ENCODE results near the gene DCUN1D4. TPM values are rescaled to one million over a fixed set of nuclear protein-coding genes. Genes with fewer than 3 reads are reported as not detected.

DCUN1D4 gene
- total RNA-seq, 1 experiment from 2014 or later = 42.8 TPM

- no TSS peak for BruUV-seq (replicated peaks)
- no peak for TF ChIP-seq CTCF (IDR thresholded peaks at IDR 0.05; ENCODE audit: insufficient read depth in 1 of 2, low read depth in 1 of 2, low read length in 1 of 2, severe bottlenecking in 1 of 2, unreplicated experiment in 1 of 2)
- Histone ChIP-seq H3K4me1 (no peaks in the 10 kb centered on the region), H3K9me3 (no peaks in the 10 kb centered on the region), H3K36me3 (ENCODE audit: control insufficient read depth, insufficient read depth, low read length) (peaks cover 2% of the 10 kb centered on the region), H3K27me3 (replicated peaks; ENCODE audit: control insufficient read depth, insufficient read depth, low read length) (no peaks in the 10 kb centered on the region), H3K4me3 (ENCODE audit: low read depth, low read length) (no peak overlapping the region)
- Mint-ChIP-seq H3K27ac (ENCODE audit: unreplicated experiment) (no peak overlapping the region), H3K4me1 (ENCODE audit: low read depth, unreplicated experiment) (peaks cover 10% of the 10 kb centered on the region), H3K9me3 (ENCODE audit: unreplicated experiment) (no peaks in the 10 kb centered on the region), H3K27me3 (ENCODE audit: insufficient read depth, unreplicated experiment) (no peaks in the 10 kb centered on the region), H3K36me3 (ENCODE audit: insufficient read depth, unreplicated experiment) (peaks cover 25% of the 10 kb centered on the region), H3K4me3 (ENCODE audit: unreplicated experiment) (no peak overlapping the region)
- intact Hi-C loops (cut with micrococcal nuclease; ENCODE audit: unreplicated experiment) = no loop called here
- DNase-seq = no peak
- CTCF ChIA-PET = no interaction called here
- POLR2A ChIA-PET = no interaction called here
Observed at GRCh38 chr4:51870441-51871188, 27.7 kb downstream of the DCUN1D4 start.

DNA sequence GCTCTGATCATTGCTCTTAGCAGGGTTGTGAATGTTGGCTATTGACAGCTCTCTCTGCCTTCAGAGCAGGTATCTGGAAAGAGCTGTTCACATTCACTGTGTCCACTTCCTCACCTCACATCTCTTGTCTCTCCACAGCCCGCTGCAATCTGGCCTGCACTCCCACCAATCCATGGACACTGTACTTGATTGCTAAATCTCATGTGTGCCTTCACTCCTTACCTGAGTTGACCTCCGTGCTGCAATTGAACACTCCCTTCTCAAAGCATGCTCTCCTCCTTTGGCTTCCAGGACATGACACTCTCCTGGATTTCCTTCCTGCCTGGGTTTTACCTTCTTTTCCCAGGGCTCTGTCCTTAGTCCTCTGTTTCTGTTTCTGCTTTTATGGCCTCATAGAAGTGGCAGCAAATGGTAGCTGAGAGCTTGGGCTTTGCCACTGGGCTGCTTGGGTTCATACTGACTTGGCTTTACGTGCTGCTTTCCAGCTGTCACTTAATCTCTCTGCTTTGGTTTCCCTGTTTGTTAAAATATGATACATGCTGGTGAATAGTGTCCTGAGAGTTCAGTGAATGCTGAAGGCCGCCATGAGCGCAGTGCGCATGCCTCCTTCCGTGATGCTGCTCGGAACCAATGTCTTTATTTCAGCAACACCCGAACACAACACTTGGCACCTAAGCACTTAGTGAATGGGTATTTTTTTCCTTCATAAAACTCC lies 29.5 kb downstream of the DCUN1D4 start:
- BruUV-seq (replicated peaks) = no TSS peak
- H3K27me3 Mint-ChIP-seq (ENCODE audit: insufficient read depth, unreplicated experiment) = no peaks in the 10 kb centered on the region
- no peaks in the 10 kb centered on the region; the same call in 1 of the 2 replicates for H3K36me3 ChIP-seq (ENCODE audit: control insufficient read depth, insufficient read depth, low read length)
- no peaks in the 10 kb centered on the region for H3K9me3 Mint-ChIP-seq (ENCODE audit: unreplicated experiment)
- H3K4me3 ChIP-seq (ENCODE audit: low read depth, low read length) = no peak overlapping the region
- no peak for TF ChIP-seq CTCF (IDR thresholded peaks at IDR 0.05; ENCODE audit: insufficient read depth in 1 of 2, low read depth in 1 of 2, low read length in 1 of 2, severe bottlenecking in 1 of 2, unreplicated experiment in 1 of 2)
- peaks cover 20% of the 10 kb centered on the region for H3K36me3 Mint-ChIP-seq (ENCODE audit: insufficient read depth, unreplicated experiment)
- H3K4me3 Mint-ChIP-seq (ENCODE audit: unreplicated experiment) = no peak overlapping the region
- H3K27me3 ChIP-seq (replicated peaks; ENCODE audit: control insufficient read depth, insufficient read depth, low read length) = no peaks in the 10 kb centered on the region
- no peak for DNase-seq
- H3K9me3 ChIP-seq = no peaks in the 10 kb centered on the region
- CTCF ChIA-PET = no interaction called here
- POLR2A ChIA-PET = no interaction called here
- H3K4me1 ChIP-seq = peaks cover 5% of the 10 kb centered on the region; the same call in 1 of the 2 replicates
- no peak overlapping the region for H3K27ac Mint-ChIP-seq (ENCODE audit: unreplicated experiment)
- H3K4me1 Mint-ChIP-seq (ENCODE audit: low read depth, unreplicated experiment) = peaks cover 10% of the 10 kb centered on the region
- intact Hi-C loops (cut with micrococcal nuclease; ENCODE audit: unreplicated experiment) = loop anchor here (2.0 kb wide), 1 partner anchor 28 kb away; no protein-coding TSS in a partner anchor

DNA sequence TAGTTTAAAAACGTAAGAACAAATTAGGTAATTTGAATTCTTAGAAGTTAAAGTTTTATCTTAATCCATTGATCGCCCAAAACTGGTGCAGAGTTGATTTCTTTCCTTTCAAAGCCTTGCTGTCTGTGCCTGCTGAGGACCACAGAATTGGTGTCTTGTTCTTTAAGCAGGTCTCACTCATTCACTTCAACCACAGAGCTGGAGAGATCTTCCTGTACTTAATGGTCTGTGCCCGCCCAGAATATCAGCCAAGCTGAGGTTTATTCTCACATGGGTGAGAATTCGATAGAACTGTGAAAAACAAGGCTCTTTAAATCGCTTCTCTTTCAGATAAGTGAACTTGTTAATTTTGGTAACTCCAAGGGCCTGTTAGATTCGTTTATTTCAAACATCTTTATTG lies 31.6 kb downstream of the DCUN1D4 start:
- H3K36me3 ChIP-seq (ENCODE audit: control insufficient read depth, insufficient read depth, low read length) = no peaks in the 10 kb centered on the region

More for the DNA sequence above, 31.6 kb downstream of the DCUN1D4 start:
- no peak for DNase-seq
- no peaks in the 10 kb centered on the region for H3K9me3 ChIP-seq
- no peak for TF ChIP-seq CTCF (IDR thresholded peaks at IDR 0.05; ENCODE audit: insufficient read depth in 1 of 2, low read depth in 1 of 2, low read length in 1 of 2, severe bottlenecking in 1 of 2, unreplicated experiment in 1 of 2)
- Mint-ChIP-seq H3K4me3 (ENCODE audit: unreplicated experiment) (no peak overlapping the region), H3K27me3 (ENCODE audit: insufficient read depth, unreplicated experiment) (no peaks in the 10 kb centered on the region), H3K4me1 (ENCODE audit: low read depth, unreplicated experiment) (peaks cover 21% of the 10 kb centered on the region), H3K36me3 (ENCODE audit: insufficient read depth, unreplicated experiment) (peaks cover 30% of the 10 kb centered on the region), H3K27ac (ENCODE audit: unreplicated experiment) (no peak overlapping the region), H3K9me3 (ENCODE audit: unreplicated experiment) (no peaks in the 10 kb centered on the region)
- peaks cover 16% of the 10 kb centered on the region; the same call in 1 of the 2 replicates for H3K4me1 ChIP-seq
- intact Hi-C loops (cut with micrococcal nuclease; ENCODE audit: unreplicated experiment) = no loop called here
- no TSS peak for BruUV-seq (replicated peaks)
- H3K27me3 ChIP-seq (replicated peaks; ENCODE audit: control insufficient read depth, insufficient read depth, low read length) = no peaks in the 10 kb centered on the region
- ChIA-PET POLR2A (no interaction called here), CTCF (no interaction called here)
- H3K4me3 ChIP-seq (ENCODE audit: low read depth, low read length) = no peak overlapping the region

Data from Caco-2 (cell line).